Heart right ventricle (tissue), 16 donors: ENCODE results near the gene SKI. TPM values are rescaled to one million over a fixed set of nuclear protein-coding genes. Genes with fewer than 3 reads are reported as not detected.

ENCODE experiments used
- ATAC-seq, 8 donors: fragments of 200-7000 bp; cut with Tn5 transposase; one replicate each; pipeline ENCODE4 v1.9.1; 2020; ENCODE audit warnings: mild to moderate bottlenecking in 8 of 8, moderate library complexity in 8 of 8, moderate number of reproducible peaks in 1 of 8
- DNase-seq, 2 donors: peaks; one replicate each; pipeline ENCODE4 v3.0.0-alpha.2; 2020
- H3K27ac ChIP-seq, 10 donors: fragments of 200-600 bp; sonication (generic) in 2 of 10; one replicate each; pipeline versions ENCODE4 v1.5.0 to v1.8.0; 2020 to 2022; ENCODE audit warnings: mild to moderate bottlenecking in 3 of 10
- H3K27me3 ChIP-seq, 7 donors: fragments of 200-600 bp; one replicate each; pipeline ENCODE4 v1.8.0; 2021 to 2022; ENCODE audit warnings: mild to moderate bottlenecking in 2 of 7
- H3K36me3 ChIP-seq, 9 donors: fragments of 200-600 bp; sonication (generic) in 1 of 9; one replicate each; pipeline versions ENCODE4 v1.5.0 to v1.8.0; 2020 to 2022; ENCODE audit warnings: mild to moderate bottlenecking in 2 of 9
- H3K4me1 ChIP-seq, 9 donors: fragments of 200-600 bp; sonication (generic) in 1 of 9; one replicate each; pipeline versions ENCODE4 v1.5.0 to v1.8.0; 2020 to 2022; ENCODE audit warnings: mild to moderate bottlenecking in 4 of 9
- H3K4me3 ChIP-seq, 10 donors: fragments of 200-600 bp; sonication (generic) in 2 of 10; one replicate each; pipeline versions ENCODE4 v1.5.0 to v1.8.0; 2020 to 2022; ENCODE audit warnings: mild to moderate bottlenecking in 7 of 10, moderate library complexity in 2 of 10
- H3K9me3 ChIP-seq, 11 donors: fragments of 200-600 bp in 10 of 11; sonication (generic) in 2 of 11; one replicate each; pipeline versions ENCODE4 v1.5.0 to v1.8.0; 2013 to 2022; ENCODE audit warnings: mild to moderate bottlenecking in 2 of 11, control low read depth in 1 of 11, moderate library complexity in 1 of 11
- CTCF ChIP-seq, 9 donors: fragments of 200-600 bp; sonication (generic) in 2 of 9; IDR thresholded peaks; one replicate each; pipeline versions ENCODE4 v1.5.0 to v1.8.0; 2021 to 2022; ENCODE audit warnings: antibody characterized with exemption in 9 of 9, mild to moderate bottlenecking in 5 of 9, moderate library complexity in 1 of 9
- WGBS, 2 donors: extraction: QIAGEN DNeasy Blood & Tissue Kit; methylation state at CpG; one replicate each; pipeline ENCODE4 v1.1.7; 2013; ENCODE audit warnings: inconsistent platforms in 1 of 2; 5-methylcytosine and 5-hydroxymethylcytosine counted together
- intact Hi-C, 10 donors: fragments of 100-400 bp; cut with DNase I; formaldehyde crosslinking; loops; one replicate each; pipeline versions ENCODE4 v1.11.1 to v1.14.2; 2022
- polyA plus RNA-seq, 2 donors: library from polyadenylated mRNA; stranded (reverse); fragments of 200-250 nt; gene quantifications; one replicate each; pipeline ENCODE4 v1.2.3, GENCODE V29; 2013
- total RNA-seq, 10 donors: library from RNA; stranded (reverse); fragmentation: NEBNext Ultra II Directional in 3 of 10; extraction: Animal tissue kit (Norgen Biotek cat#: 25700) in 3 of 10; gene quantifications; one replicate each; pipeline versions ENCODE4 v1.2.1 to v1.2.4, GENCODE V29; 2021 to 2023
- donor health status: Arrhythmogenic right ventricular cardiomyopathy.
- donor health status: ischemic (EF 13 %, LVEDD 7.1; RV severe dilation, severe dysfunction).
- donor health status: healthy with polysubstance abuse.
- donor health status: DM: no; HTN: yes; CAD: no.
- donor health status: DM: no; HTN: no; CAD: no.
- donor health status: ischemic (EF 25% LVEDD 6.9; RV normal size, moderate dysfunction).
- donor health status: ischemic (EF 25% LVEDD 5.7; RV mildly dilated, moderate dysfunction).
- donor health status: healthy.
- donor health status: DM: yes; HTN: yes; CAD: no.
- donor health status: Ischemic cardiomyopathy.
- donor health status: ischemic (EF 35%, LVEDD 5.7; RV mildly dilated, moderate dysfunction).
- donor health status: nonischemic (EF 11% LVEDD 7.7; RV severe dilation, severe dysfunction).
- donor health status: DM: yes; HTN: yes; CAD: no.
- donor health status: PGD.
- donor health status: ischemic (EF 29% LVEDD 5.4; RV normal size, mild dysfunction).
- donor health status: nonischemic (EF 23%, LVEDD 6.1; RV moderate dilation, normal function).

The SKI gene
- total and polyA plus RNA-seq, 12 donors = 13.8 to 50.9 (median 35.6) TPM

DNA sequence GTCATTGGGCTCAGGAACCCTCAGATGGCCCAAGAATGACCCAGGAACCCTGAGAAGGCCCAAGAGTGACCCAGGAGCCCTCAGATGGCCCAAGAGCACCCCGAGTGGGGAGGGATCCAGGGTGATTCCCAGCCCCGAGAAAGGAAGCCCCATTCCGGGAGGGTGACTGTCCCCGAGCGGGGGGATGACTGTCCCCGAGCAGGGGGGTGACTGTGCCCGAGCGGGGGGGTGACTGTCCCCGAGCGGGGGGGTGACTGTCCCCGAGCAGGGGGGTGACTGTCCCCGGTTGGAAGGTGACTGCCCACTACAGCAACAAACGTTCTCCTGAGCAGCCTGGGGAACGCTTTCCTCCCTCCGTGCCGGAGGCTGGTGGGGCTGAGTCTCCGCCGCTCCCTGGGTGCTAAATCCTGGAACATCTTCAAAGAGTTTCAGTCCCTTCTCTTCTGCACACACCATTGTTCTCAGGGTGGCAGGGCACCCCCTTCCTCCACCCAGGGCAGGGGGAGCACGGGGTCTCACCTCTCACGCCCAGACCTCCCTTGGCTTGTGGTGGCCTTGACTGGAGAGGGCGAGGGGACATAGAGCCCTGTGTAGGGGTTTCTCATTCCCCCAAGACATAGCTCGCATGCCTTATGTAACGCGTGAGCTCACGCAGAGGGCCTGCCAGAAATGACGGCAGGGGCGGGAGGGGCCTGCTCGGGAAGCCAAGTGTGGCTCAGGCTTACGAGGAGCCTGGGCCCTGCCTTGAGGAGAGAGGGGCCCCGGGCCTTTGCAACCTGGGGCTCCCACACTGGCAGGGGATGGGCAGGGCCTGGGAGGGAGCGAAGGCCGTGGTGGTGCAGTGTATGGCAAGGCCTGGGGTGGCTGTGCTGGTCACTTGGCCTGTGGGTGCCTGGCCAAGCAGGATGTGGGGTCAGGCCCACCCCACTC is 14.3 kb upstream of the SKI start:
- H3K27me3 ChIP-seq = no peaks in the 10 kb centered on the region

GRCh38 chr1:2214541-2215241 is 13.4 kb upstream of the SKI start:
- peaks cover 24 to 55% (median 39%) of the 10 kb centered on the region in 9 donors for H3K4me1 ChIP-seq
- no peak for TF ChIP-seq CTCF (IDR thresholded peaks at IDR 0.05)
- ATAC-seq (peak; percentile 17 to 43 (median 24)), DNase-seq (peak; percentile 60)
- H3K27ac ChIP-seq = peak overlapping the region; percentile 94 to 100 (median 98)
- H3K9me3 ChIP-seq = no peaks in the 10 kb centered on the region
- no peaks in the 10 kb centered on the region for H3K36me3 ChIP-seq
- no peaks in the 10 kb centered on the region for H3K27me3 ChIP-seq
- peak overlapping the region in 7 of 10 donors; percentile 21 to 50 (median 45) for H3K4me3 ChIP-seq
- intact Hi-C loops = loop anchor here in 1 of 10 donors (5.0 kb wide), 1 partner anchor 98 kb away; no protein-coding TSS in a partner anchor
- WGBS, 2 donors = 37 to 45% methylated on average over 21 of the region's 21 CpGs

More for the DNA sequence above, 14.3 kb upstream of the SKI start:
- no peak for TF ChIP-seq CTCF (IDR thresholded peaks at IDR 0.05)
- H3K27ac ChIP-seq = peak overlapping the region; percentile 94 to 100 (median 98)
- no peaks in the 10 kb centered on the region for H3K36me3 ChIP-seq
- WGBS, 2 donors = 22 to 23% methylated on average over 31 to 32 of the region's 32 CpGs
- H3K9me3 ChIP-seq = no peaks in the 10 kb centered on the region
- ATAC-seq = peak; percentile 57 to 82 (median 79)
- H3K4me1 ChIP-seq = peaks cover 24 to 63% (median 45%) of the 10 kb centered on the region in 9 donors
- peak; percentile 85 to 90 for DNase-seq
- intact Hi-C loops = loop anchor here in 2 of 10 donors (1.0 to 5.0 kb wide), 3 partner anchors 13 to 98 kb away; no protein-coding TSS in a partner anchor
- peak overlapping the region in 9 of 10 donors; percentile 21 to 50 (median 45) for H3K4me3 ChIP-seq

GRCh38 chr1:2215329-2215728 is 12.8 kb upstream of the SKI start:
- H3K36me3 ChIP-seq = no peaks in the 10 kb centered on the region
- H3K4me3 ChIP-seq = no peak overlapping the region
- no peak for ATAC-seq
- H3K4me1 ChIP-seq = peaks cover 24 to 51% (median 39%) of the 10 kb centered on the region in 9 donors
- intact Hi-C loops = no loop called here
- H3K27me3 ChIP-seq = no peaks in the 10 kb centered on the region
- 90 to 94% methylated on average over 14 of the region's 14 CpGs for WGBS, 2 donors
- H3K27ac ChIP-seq = peak overlapping the region in 8 of 10 donors; percentile 95 to 100 (median 98)
- H3K9me3 ChIP-seq = no peaks in the 10 kb centered on the region
- no peak for TF ChIP-seq CTCF (IDR thresholded peaks at IDR 0.05)
- peak in 1 of 2 donors; percentile 20 for DNase-seq
